GM18511 (cell line): ENCODE measurements around the gene FCHSD2.

Experiments
- ATAC-seq: cut with Tn5 transposase; IDR thresholded peaks from one replicate; pipeline ENCODE4 v1.9.1; 2021; ENCODE audit warnings: mild to moderate bottlenecking, moderate library complexity; ENCODE audit not compliant: unreplicated experiment

The FCHSD2 gene

GRCh38 chr11:73172992-73173656 lies 31.0 kb upstream of the FCHSD2 start:
- ATAC-seq = no peak

DNA sequence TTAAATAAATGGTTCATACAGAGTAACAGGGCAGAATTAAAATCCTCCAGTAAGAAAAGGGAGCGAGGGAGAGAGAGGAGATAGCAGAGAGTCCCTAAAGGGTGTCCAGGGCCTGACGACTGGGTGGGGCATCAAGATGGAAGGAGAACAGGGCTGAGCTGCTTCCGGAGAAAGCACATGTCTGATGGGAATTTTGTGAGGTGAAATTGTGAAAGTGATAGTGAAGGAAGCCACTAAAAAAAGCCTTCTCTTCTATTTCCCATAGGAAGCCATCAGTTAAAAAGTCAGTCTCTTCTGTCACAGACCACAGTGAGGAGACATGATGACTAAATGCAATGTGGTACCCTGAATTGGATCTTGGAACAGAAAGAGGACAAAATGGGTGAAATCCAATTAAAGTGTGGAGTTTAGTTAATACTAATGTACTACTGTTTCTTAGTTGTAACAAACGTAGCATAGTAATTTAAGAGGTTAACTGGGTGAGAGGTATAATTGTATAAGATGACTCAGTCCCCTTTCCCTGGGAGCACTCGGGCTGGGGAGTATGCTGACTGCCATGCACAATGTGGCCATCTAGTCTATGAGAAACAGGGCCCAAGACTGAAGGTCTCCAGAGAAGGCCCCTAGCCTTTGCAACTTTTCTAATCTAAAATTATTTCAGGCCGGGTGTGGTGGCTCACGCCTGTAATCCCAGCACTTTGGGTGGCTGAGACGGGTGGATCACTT lies 29.5 kb upstream of the FCHSD2 start:
- no peak for ATAC-seq

DNA sequence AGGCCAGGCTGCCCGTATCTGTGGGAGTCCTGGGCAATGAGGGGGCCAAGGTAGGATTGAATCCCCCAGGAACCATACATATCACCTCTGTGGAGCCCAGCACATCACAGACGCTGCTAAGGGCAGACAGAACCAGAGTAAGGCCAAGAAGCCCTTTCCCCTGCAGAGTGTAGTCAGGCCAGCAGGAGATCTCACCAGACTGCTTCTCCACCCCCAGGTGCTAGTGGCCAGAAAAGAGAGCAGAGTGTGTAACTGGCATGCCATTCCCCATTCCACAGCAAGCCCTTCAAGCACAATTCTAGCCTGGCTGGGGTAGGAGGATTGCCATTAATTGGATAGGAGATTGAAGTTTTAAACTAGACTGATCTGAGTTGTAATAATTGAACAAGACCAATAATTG lies 28.0 kb upstream of the FCHSD2 start:
- no peak for ATAC-seq

GRCh38 chr11:73168925-73169579 lies 26.9 kb upstream of the FCHSD2 start:
- no peak for ATAC-seq

DNA sequence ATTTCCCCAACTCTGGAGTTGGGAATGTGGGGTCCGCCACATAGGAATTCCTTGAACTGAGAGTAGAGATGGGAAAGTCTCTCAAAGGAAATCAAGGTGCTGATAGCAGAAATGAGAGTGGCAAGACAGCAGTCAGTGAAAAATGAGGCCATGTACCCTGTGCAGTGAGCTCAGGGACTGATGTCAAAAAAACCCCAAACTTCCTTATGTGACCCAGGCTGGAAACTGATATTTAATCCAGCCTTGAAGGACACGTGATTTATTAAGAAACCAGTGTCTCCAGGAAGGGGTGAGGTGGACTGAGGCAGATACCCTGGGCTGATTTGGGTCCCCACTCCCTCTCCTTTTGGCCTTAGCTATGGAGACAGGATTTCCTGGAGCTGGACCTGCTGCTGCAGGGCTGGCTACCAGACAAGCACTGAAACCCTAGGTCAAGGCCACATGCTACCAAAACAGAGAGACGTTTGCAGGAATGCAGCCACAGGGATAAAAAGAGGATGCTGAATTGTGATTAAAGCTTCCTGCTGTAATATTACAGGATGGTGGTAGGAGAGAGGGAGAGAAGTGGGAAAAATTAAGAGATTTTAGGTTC lies 25.3 kb upstream of the FCHSD2 start:
- no peak for ATAC-seq

GRCh38 chr11:73164803-73165540 lies 22.9 kb upstream of the FCHSD2 start:
- ATAC-seq = no peak

GRCh38 chr11:73163638-73164174 lies 21.6 kb upstream of the FCHSD2 start:
- no peak for ATAC-seq

DNA sequence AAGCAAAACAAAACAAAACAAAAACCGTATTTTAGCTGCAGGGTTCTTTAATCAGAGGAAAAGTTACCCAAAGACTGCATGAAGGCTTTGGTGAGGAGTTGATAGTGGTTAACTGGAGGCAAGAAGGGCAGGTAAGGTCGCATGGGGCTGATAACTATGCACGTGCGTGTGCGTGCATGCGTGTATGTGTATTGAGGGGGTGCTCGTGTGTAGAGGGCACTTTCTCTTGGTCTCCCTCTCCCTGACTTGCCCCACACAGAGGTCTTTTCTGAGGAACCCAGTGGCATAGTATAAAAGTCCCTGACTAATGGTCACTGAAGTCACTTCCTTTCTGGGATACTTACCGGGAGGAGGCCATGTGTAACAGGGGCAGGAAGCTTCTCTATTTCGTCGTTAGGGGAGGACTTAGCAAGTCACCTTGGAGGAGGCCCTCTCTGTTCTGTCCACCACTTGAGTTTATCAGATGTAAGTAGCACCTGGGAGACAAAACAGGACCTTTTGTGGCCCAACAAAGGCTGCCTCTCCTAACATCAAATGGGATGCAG lies 20.1 kb upstream of the FCHSD2 start:
- ATAC-seq = no peak

DNA sequence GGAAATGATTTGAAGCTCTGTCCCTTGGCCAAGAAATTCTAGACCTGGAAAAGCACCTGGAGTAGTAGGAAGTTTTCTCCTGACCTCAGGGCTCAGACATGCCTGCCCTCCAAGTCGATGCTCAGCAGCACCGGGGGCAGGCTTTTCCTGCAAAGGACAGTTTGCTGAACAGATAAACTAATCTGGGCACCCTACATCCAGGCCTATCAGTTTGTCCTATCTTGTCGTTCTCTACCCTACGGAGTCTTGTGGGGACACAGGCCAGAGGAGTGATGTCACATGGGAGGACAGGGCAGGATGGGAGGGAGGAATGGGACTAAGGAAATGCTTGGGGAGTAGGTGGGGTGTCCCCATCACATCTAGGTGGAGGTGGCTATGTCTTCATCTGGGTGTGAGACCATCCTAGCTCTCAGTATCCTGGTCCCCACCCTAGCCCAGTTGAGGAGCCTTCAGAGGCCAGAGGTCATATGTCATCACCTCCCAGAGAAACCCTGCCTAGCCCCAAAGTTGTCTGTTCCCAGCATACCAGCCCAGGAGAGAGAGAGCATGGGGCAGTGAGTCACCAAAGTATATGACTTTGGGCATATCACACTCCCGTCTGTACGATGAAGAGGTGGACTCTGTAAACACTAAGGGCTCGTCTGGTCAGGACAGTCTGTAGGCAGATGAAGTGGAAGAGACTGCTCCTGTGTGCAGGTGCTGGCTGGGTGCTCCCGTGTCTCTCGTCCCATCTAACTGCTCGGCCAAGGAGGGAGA lies 18.1 kb upstream of the FCHSD2 start:
- ATAC-seq = no peak

DNA sequence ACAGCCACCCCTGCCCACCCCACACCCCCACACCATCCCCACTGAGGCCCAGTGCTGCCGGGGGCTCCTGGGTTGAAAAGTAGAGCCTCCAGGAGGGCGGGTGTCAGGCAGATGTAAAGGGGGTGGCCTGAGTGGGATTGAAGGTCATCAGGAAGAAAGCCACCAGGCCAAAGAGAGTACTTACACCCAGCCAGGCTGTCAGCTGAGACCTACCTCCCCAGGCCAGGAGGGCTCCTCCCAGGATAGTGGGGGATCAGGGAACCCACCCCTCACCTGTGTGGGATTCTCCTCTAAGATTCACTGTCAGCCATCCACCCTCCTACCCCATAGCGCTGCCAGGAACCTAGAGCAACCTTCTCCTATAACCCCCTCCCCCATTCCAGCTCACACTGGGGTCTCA lies 17.2 kb upstream of the FCHSD2 start:
- ATAC-seq = no peak

GRCh38 chr11:73158356-73159051 lies 16.4 kb upstream of the FCHSD2 start:
- no peak for ATAC-seq

DNA sequence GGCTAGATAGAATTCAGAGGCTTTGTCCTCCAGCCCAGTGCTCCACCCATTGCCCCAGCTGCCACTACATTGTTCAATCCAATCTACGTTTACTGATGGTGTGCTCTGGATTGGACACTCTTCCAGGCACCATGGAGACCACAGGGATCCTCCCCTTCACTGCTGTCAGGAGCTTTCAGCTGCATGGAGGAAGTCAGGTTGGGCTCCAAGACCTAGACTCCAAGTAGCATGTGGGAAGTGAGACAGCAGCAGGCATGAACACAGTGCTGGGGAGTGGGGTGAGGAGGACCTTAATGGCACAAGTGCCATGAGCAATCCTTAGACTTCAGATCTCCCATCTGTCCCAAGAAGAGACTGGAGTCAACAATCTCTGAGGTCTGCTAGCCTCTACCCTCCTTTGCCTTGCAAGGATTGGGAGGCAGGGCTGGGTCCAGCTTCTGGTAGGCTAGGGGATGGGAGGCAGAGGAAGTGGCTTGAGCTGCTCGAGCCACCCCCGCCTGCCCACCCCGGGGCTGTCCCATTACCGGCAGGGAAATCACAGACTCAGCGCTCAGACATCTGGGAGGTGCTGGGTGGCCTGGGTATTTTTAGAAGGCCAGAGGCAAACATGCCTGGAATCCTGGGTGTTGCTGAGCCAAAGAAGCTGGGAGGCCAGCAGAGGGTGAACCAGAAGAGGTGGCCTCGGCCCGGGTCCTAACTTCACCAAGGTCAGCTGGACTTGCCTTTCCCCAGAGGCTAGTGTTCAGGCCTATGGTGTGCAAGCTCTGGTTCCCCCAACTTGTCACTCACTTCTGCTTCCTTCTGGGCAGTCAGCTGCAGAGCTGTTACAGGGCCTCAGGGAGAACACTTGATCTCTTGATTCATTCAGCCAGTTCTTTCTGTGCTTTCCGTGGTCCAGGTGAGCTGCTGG lies 15.2 kb upstream of the FCHSD2 start:
- ATAC-seq = peak; percentile 41

- no peak for ATAC-seq
These were observed 14.6 kb upstream of the FCHSD2 start for GRCh38 chr11:73156686-73157085.

DNA sequence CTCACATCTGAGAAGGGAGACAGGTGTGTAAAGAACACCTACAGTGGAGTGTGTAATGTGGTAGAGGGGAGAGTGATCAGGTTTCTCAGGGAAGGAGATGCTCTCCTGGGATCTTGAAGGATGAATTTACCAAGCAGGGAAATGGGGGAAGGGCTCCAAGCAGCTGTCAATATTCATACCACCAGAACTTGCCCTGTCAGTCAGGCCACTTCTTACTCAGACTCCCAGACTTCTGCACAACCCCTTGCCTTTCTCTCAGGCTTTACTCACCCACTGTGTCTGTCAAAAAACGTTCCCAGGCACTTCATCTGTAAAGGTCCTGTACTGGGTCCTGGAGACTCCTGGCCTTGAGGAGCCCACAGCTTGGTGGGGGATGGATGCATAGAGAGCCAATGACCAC lies 14.0 kb upstream of the FCHSD2 start:
- ATAC-seq = no peak

GRCh38 chr11:73155102-73155501 lies 13.0 kb upstream of the FCHSD2 start:
- no peak for ATAC-seq

GRCh38 chr11:73154178-73154577 lies 12.1 kb upstream of the FCHSD2 start:
- ATAC-seq = peak; percentile 41

DNA sequence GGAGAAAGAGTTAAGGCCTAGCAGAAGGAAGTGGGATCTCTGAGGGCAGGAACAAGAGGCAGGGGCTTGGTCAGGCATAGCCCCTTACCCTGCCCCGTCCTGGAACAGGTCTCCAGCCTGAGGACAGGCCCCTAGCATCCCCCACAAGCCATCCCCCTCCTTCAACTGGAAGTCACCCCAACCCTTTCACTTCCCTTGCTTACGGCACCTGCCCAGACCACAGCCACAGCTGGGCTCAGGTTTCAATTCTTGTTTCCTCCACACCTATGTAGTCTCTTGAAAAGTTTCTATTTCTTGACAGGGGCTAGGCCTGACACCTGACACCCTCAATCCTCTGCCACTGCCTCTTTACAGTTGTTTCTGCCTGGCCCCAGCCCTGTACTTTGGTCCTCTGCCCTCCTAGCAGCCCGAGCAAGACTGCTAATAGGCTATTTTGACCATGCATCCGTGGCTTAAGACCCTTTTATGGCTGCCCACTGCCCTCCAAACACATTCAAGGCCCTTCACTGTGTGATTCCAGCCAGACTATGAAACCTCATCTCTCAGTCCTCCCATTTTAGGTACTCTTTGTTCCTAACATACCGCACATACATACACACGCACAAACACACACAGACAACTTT lies 10.9 kb upstream of the FCHSD2 start:
- peak; percentile 75 for ATAC-seq
